NCI-H2081 treated with DMSO at 0.1 percent for 48 hours (cell line): ENCODE data around the gene TMC1.

Experiments
- DNase-seq: peaks from one replicate; lab custom pipeline; 2025; lab: John Stamatoyannopoulos, UW

TMC1 gene

GRCh38 chr9:72872718-72873117 lies 351.3 kb downstream of the TMC1 start:
- no peak for DNase-seq

GRCh38 chr9:72873456-72873855 lies 352.0 kb downstream of the TMC1 start:
- no peak for DNase-seq

- DNase-seq: no peak
Observed at GRCh38 chr9:72874344-72874743, 352.9 kb downstream of the TMC1 start.

- no peak for DNase-seq
Observed at GRCh38 chr9:72875221-72875620, 353.8 kb downstream of the TMC1 start.

- no peak for DNase-seq
Observed at GRCh38 chr9:72880821-72881220, 359.4 kb downstream of the TMC1 start.

- no peak for DNase-seq
Observed at GRCh38 chr9:72882117-72882775, 360.8 kb downstream of the TMC1 start.

- DNase-seq: no peak
Observed at GRCh38 chr9:72883875-72884274, 362.5 kb downstream of the TMC1 start.

- DNase-seq: no peak
Observed at GRCh38 chr9:72884508-72884907, 363.1 kb downstream of the TMC1 start.
